ENCODE results near the gene ELMO1. TPM values are rescaled to one million over a fixed set of nuclear protein-coding genes. Genes with fewer than 3 reads are reported as not detected.

ELMO1 gene
- total and polyA plus RNA-seq, 8 donors = 3.0 to 20.6 (median 6.6) TPM

- no peak for FAIRE-seq
- intact Hi-C loops (cut with DNase I) = no loop called here
- H3K36me3 ChIP-seq = no peaks in the 10 kb centered on the region
- peak in 1 of 4 donors; percentile 40 for ATAC-seq
- TF ChIP-seq CTCF (IDR thresholded peaks at IDR 0.05) = no peak
- no peaks in the 10 kb centered on the region for H3K9me3 ChIP-seq
- no peak for DNase-seq
- 83 to 88% methylated on average over 8 of the region's 8 CpGs for WGBS, 2 donors
- no peak overlapping the region for H3K27ac ChIP-seq
- no peak overlapping the region for H3K4me3 ChIP-seq
- H3K27me3 ChIP-seq = no peaks in the 10 kb centered on the region
- no peaks in the 10 kb centered on the region for H3K4me1 ChIP-seq
Observed at GRCh38 chr7:37349979-37350590, 98.6 kb downstream of the ELMO1 start.

- H3K36me3 ChIP-seq = no peaks in the 10 kb centered on the region
- H3K9me3 ChIP-seq = no peaks in the 10 kb centered on the region
- H3K27me3 ChIP-seq = no peaks in the 10 kb centered on the region
- no peaks in the 10 kb centered on the region for H3K4me1 ChIP-seq
- no peak overlapping the region for H3K27ac ChIP-seq
- ATAC-seq (no peak), DNase-seq (no peak), FAIRE-seq (no peak)
- no peak for TF ChIP-seq CTCF (IDR thresholded peaks at IDR 0.05)
- intact Hi-C loops (cut with DNase I) = no loop called here
- H3K4me3 ChIP-seq = no peak overlapping the region
- 41 to 67% methylated on average over 4 of the region's 4 CpGs for WGBS, 2 donors
Observed at GRCh38 chr7:37348982-37349381, 99.7 kb downstream of the ELMO1 start.

- DNase-seq = no peak
- Histone ChIP-seq H3K9me3 (no peaks in the 10 kb centered on the region), H3K27ac (no peak overlapping the region), H3K36me3 (no peaks in the 10 kb centered on the region), H3K4me1 (no peaks in the 10 kb centered on the region), H3K4me3 (no peak overlapping the region), H3K27me3 (no peaks in the 10 kb centered on the region)
- intact Hi-C loops (cut with DNase I) = no loop called here
- FAIRE-seq = no peak
- no peak for TF ChIP-seq CTCF (IDR thresholded peaks at IDR 0.05)
- peak in 2 of 4 donors; percentile 59 to 77 for ATAC-seq
- WGBS, 2 donors = 15 to 16% methylated on average over 3 of the region's 3 CpGs
Observed at GRCh38 chr7:37346761-37347160, 101.9 kb downstream of the ELMO1 start.

GRCh38 chr7:37344886-37345579, 103.6 kb downstream of the ELMO1 start:
- Histone ChIP-seq H3K4me3 (no peak overlapping the region), H3K27me3 (no peaks in the 10 kb centered on the region), H3K4me1 (no peaks in the 10 kb centered on the region), H3K27ac (no peak overlapping the region), H3K36me3 (no peaks in the 10 kb centered on the region), H3K9me3 (no peaks in the 10 kb centered on the region)
- DNase-seq (no peak), ATAC-seq (no peak), FAIRE-seq (no peak)
- WGBS, 2 donors = 63 to 75% methylated on average over 9 of the region's 9 CpGs
- TF ChIP-seq CTCF (IDR thresholded peaks at IDR 0.05) = no peak
- intact Hi-C loops (cut with DNase I) = no loop called here

Data from pancreas (tissue), 10 donors.